GM23338 (cell line): ENCODE results near the gene SULT1A2. TPM values are rescaled to one million over a fixed set of nuclear protein-coding genes. Genes with fewer than 3 reads are reported as not detected.

Experiments used
- ATAC-seq: fragments of 200-7000 bp; cut with Tn5 transposase; 3 replicates; pipeline ENCODE4 v1.9.1; 2020
- DNase-seq: peaks from one replicate; pipeline ENCODE4 v3.0.0-alpha.2; 2015; ENCODE audit warnings: low spot score
- H2AFZ ChIP-seq: fragments of 200-600 bp; sonication (generic); 2 replicates; pipeline ENCODE4 v1.8.0; 2016; ENCODE audit warnings: antibody characterized with exemption, mild to moderate bottlenecking, moderate library complexity
- H3F3A ChIP-seq: fragments of 200-600 bp; sonication (generic); replicated peaks from 2 replicates; pipeline ENCODE4 v1.8.0; 2017; ENCODE audit warnings: antibody characterized with exemption, mixed run types, low read depth
- H3K27ac ChIP-seq: fragments of 200-600 bp; sonication (generic); 2 replicates; pipeline ENCODE4 v1.6.1; 2016; ENCODE audit warnings: low read depth
- H3K27me3 ChIP-seq: fragments of 200-600 bp; sonication (generic); 2 replicates; pipeline ENCODE4 v1.8.0; 2016; ENCODE audit warnings: mild to moderate bottlenecking, mixed run types, moderate library complexity; ENCODE audit not compliant: insufficient read depth
- H3K36me3 ChIP-seq: fragments of 200-600 bp; sonication (generic); 2 replicates; pipeline ENCODE4 v1.8.0; 2016; ENCODE audit warnings: mild to moderate bottlenecking; ENCODE audit not compliant: insufficient read depth
- H3K4me1 ChIP-seq: fragments of 200-600 bp; sonication (generic); 2 replicates; pipeline ENCODE4 v1.8.0; 2016; ENCODE audit warnings: mild to moderate bottlenecking, moderate library complexity; ENCODE audit not compliant: insufficient read depth
- H3K4me2 ChIP-seq: fragments of 200-600 bp; sonication (generic); 2 replicates; pipeline ENCODE4 v1.7.1; 2017; ENCODE audit warnings: mixed run types
- H3K4me3 ChIP-seq: fragments of 200-600 bp; sonication (generic); 2 replicates; pipeline ENCODE4 v1.6.1; 2016; ENCODE audit warnings: mixed run types
- H3K79me2 ChIP-seq: fragments of 200-600 bp; sonication (generic); replicated peaks from 2 replicates; pipeline ENCODE4 v1.8.0; 2017; ENCODE audit warnings: mild to moderate bottlenecking; ENCODE audit not compliant: insufficient read depth
- H3K9me2 ChIP-seq: fragments of 200-600 bp; sonication (generic); 2 replicates; pipeline ENCODE4 v1.8.0; 2017; ENCODE audit not compliant: insufficient read depth
- H4K20me1 ChIP-seq: fragments of 200-600 bp; sonication (generic); replicated peaks from 2 replicates; pipeline ENCODE4 v1.8.0; 2017; ENCODE audit warnings: mild to moderate bottlenecking; ENCODE audit not compliant: insufficient read depth
- H3K27ac Mint-ChIP-seq: 2 replicates; pipeline ENCODE4 v1.8.0; 2020; ENCODE audit warnings: inconsistent platforms, mild to moderate bottlenecking, moderate library complexity, mixed read lengths
- H3K27me3 Mint-ChIP-seq: 3 replicates; pipeline ENCODE4 v1.8.0; 2022; ENCODE audit warnings: low read depth, mild to moderate bottlenecking, moderate library complexity, mixed read lengths, inconsistent platforms; ENCODE audit not compliant: insufficient read depth, poor library complexity
- H3K36me3 Mint-ChIP-seq: 3 replicates; pipeline ENCODE4 v1.8.0; 2021; ENCODE audit warnings: low read depth, mild to moderate bottlenecking, inconsistent platforms, moderate library complexity, mixed read lengths
- H3K4me1 Mint-ChIP-seq: 3 replicates; pipeline ENCODE4 v1.8.0; 2020; ENCODE audit warnings: mild to moderate bottlenecking, inconsistent platforms, mixed read lengths
- H3K4me3 Mint-ChIP-seq: 3 replicates; pipeline ENCODE4 v1.8.0; 2021; ENCODE audit warnings: moderate library complexity, mild to moderate bottlenecking, inconsistent platforms, mixed read lengths
- H3K9me3 Mint-ChIP-seq: 3 replicates; pipeline ENCODE4 v1.8.0; 2020; ENCODE audit warnings: moderate library complexity, mild to moderate bottlenecking, inconsistent platforms, mixed read lengths
- CREB1 ChIP-seq: fragments of 250-450 bp; sonication (Bioruptor Pico); IDR thresholded peaks from 2 replicates; pipeline ENCODE4 v1.5.0; 2020; ENCODE audit warnings: low read depth, mild to moderate bottlenecking, moderate library complexity
- CTCF ChIP-seq, 2 experiments: fragments of 200-600 bp in 1 of 2; sonication (generic) in 1 of 2; conservative IDR thresholded peaks; 2 replicates each; pipeline versions ENCODE4 v1.5.1 to v1.6.1; 2016 to 2017; ENCODE audit warnings: antibody characterized with exemption in 2 of 2, low read depth in 2 of 2, mild to moderate bottlenecking in 2 of 2, moderate library complexity in 1 of 2
- ETS1 ChIP-seq: IDR thresholded peaks from 2 replicates; pipeline ENCODE4 v1.6.1; 2016; ENCODE audit warnings: antibody characterized with exemption
- EZH2 ChIP-seq: fragments of 200-600 bp; sonication (generic); IDR thresholded peaks from one replicate; pipeline ENCODE4 v1.8.0; 2017; ENCODE audit warnings: antibody characterized with exemption, mild to moderate bottlenecking, low read depth; ENCODE audit not compliant: unreplicated experiment
- EZH2phosphoT487 ChIP-seq: fragments of 200-600 bp; sonication (generic); IDR thresholded peaks from one replicate; pipeline ENCODE4 v1.8.1; 2018; ENCODE audit warnings: antibody characterized with exemption; ENCODE audit not compliant: unreplicated experiment
- JUNB ChIP-seq: IDR thresholded peaks from one replicate; pipeline ENCODE4 v1.6.1; 2016; ENCODE audit warnings: antibody characterized with exemption; ENCODE audit not compliant: unreplicated experiment
- NANOG ChIP-seq: IDR thresholded peaks from 2 replicates; pipeline ENCODE4 v1.6.1; 2016; ENCODE audit warnings: antibody characterized with exemption, borderline replicate concordance
- REST ChIP-seq: IDR thresholded peaks from one replicate; pipeline ENCODE4 v1.6.1; 2018; ENCODE audit warnings: antibody characterized with exemption; ENCODE audit not compliant: unreplicated experiment
- STAT1 ChIP-seq: IDR thresholded peaks from one replicate; pipeline ENCODE4 v1.6.1; 2016; ENCODE audit warnings: antibody characterized with exemption; ENCODE audit not compliant: unreplicated experiment
- ZNF114 ChIP-seq: fragments of 250-450 bp; sonication (Bioruptor Pico); IDR thresholded peaks from 2 replicates; pipeline ENCODE4 v1.5.0; 2020; ENCODE audit warnings: mild to moderate bottlenecking, moderate library complexity
- ZNF331 ChIP-seq: fragments of 250-450 bp; sonication (Bioruptor Pico); IDR thresholded peaks from 2 replicates; pipeline ENCODE4 v1.5.0; 2020; ENCODE audit warnings: low read depth, mild to moderate bottlenecking, moderate library complexity
- polyA plus RNA-seq: library from polyadenylated mRNA; unstranded; fragments of >200 nt; fragmentation: Nextera tagmentation; extraction: Ambion mirVana; gene quantifications from 2 replicates; pipeline ENCODE4 v1.2.1, GENCODE V29; 2016
- total RNA-seq: library from RNA; depleted of rRNA; stranded (reverse); fragments of >200 nt; shearing (Covaris generic); gene quantifications from 2 replicates; pipeline ENCODE4 v1.2.3, GENCODE V29; 2014

The SULT1A2 gene
- total and polyA plus RNA-seq, 2 experiments from 2014 or later: 0.17 to 0.34 TPM

GRCh38 chr16:28589069-28589468 is 7.8 kb downstream of the SULT1A2 start:
- Histone ChIP-seq H3K9me2 (no peaks in the 10 kb centered on the region; the same call in 1 of the 2 replicates), H3K79me2 (no peaks in the 10 kb centered on the region), H3K4me3 (no peak overlapping the region), H3F3A (no peaks in the 10 kb centered on the region), H3K27me3 (no peaks in the 10 kb centered on the region), H3K27ac (no peak overlapping the region), H3K36me3 (no peaks in the 10 kb centered on the region; the same call in 1 of the 2 replicates), H3K4me2 (no peak overlapping the region), H3K4me1 (no peaks in the 10 kb centered on the region), H4K20me1 (no peaks in the 10 kb centered on the region), H2AFZ (no peak overlapping the region)
- no peak for TF ChIP-seq ETS1
- no peak for TF ChIP-seq STAT1
- TF ChIP-seq ZNF114 (CRISPR knock-in tag): no peak
- no peak overlapping the region for H3K27ac Mint-ChIP-seq
- no peak for DNase-seq
- H3K9me3 Mint-ChIP-seq: no peaks in the 10 kb centered on the region
- ATAC-seq: no peak
- H3K27me3 Mint-ChIP-seq: peaks cover 10% of the 10 kb centered on the region
- H3K4me3 Mint-ChIP-seq: no peak overlapping the region
- H3K36me3 Mint-ChIP-seq: peaks cover 20% of the 10 kb centered on the region
- peaks cover 2% of the 10 kb centered on the region; the same call in 1 of the 3 replicates for H3K4me1 Mint-ChIP-seq

- Mint-ChIP-seq H3K4me3 (no peak overlapping the region), H3K27ac (no peak overlapping the region), H3K27me3 (peaks cover 5% of the 10 kb centered on the region), H3K4me1 (no peaks in the 10 kb centered on the region), H3K36me3 (peaks cover 22% of the 10 kb centered on the region), H3K9me3 (no peaks in the 10 kb centered on the region)
- H2AFZ ChIP-seq: no peak overlapping the region
- no peaks in the 10 kb centered on the region for H3K4me1 ChIP-seq
- no peak overlapping the region for H3K4me3 ChIP-seq
- DNase-seq (no peak), ATAC-seq (no peak)
- no peaks in the 10 kb centered on the region; the same call in 1 of the 2 replicates for H3K36me3 ChIP-seq
- no peaks in the 10 kb centered on the region for H4K20me1 ChIP-seq
- no peaks in the 10 kb centered on the region for H3F3A ChIP-seq
- no peaks in the 10 kb centered on the region for H3K79me2 ChIP-seq
- H3K27me3 ChIP-seq: no peaks in the 10 kb centered on the region
- H3K9me2 ChIP-seq: no peaks in the 10 kb centered on the region
- H3K4me2 ChIP-seq: no peak overlapping the region
- H3K27ac ChIP-seq: no peak overlapping the region
- TF ChIP-seq NANOG (no peak), EZH2 (no peak), ETS1 (no peak), ZNF114 (CRISPR knock-in tag) (no peak), ZNF331 (CRISPR knock-in tag) (no peak), CREB1 (CRISPR knock-in tag) (no peak), EZH2phosphoT487 (no peak), CTCF (conservative IDR thresholded peaks at IDR 0.05; ENCODE audit: low read depth in 2 of 2) (no peak), STAT1 (no peak), JUNB (no peak), REST (no peak)
These were observed 9.5 kb downstream of the SULT1A2 start for GRCh38 chr16:28587386-28587785.
